SK-N-MC (cell line): ENCODE data around the gene NHSL1.

Experiments
- DNase-seq: peaks from one replicate; pipeline ENCODE4 v3.0.0-alpha.2; 2011; ENCODE audit warnings: low read depth, low spot score
- H3K27ac ChIP-seq: fragments of 200-600 bp; sonication (generic); 2 replicates; pipeline ENCODE4 v1.5.1; 2016; ENCODE audit warnings: mixed run types
- H3K36me3 ChIP-seq: fragments of 200-600 bp; sonication (generic); 2 replicates; pipeline ENCODE4 v1.6.1; 2017; ENCODE audit warnings: antibody characterized with exemption, low read length, mixed read lengths; ENCODE audit not compliant: insufficient read depth
- H3K4me3 ChIP-seq: fragments of 200-600 bp; sonication (generic); 2 replicates; pipeline ENCODE4 v1.5.1; 2016
- H3K9ac ChIP-seq: fragments of 200-600 bp; sonication (generic); 2 replicates; pipeline ENCODE4 v1.8.0; 2017; ENCODE audit warnings: mixed run types, mixed read lengths; ENCODE audit not compliant: insufficient read length
- H3K9me3 ChIP-seq: fragments of 200-600 bp; sonication (generic); 2 replicates; pipeline ENCODE4 v1.6.1; 2017; ENCODE audit warnings: low read depth, mild to moderate bottlenecking, antibody characterized with exemption, low read length, moderate library complexity, mixed read lengths
- EZH2 ChIP-seq: fragments of 200-600 bp; sonication (generic); IDR thresholded peaks from one replicate; pipeline ENCODE4 v1.6.1; 2017; ENCODE audit warnings: antibody characterized with exemption
- FOXP2 ChIP-seq: optimal IDR thresholded peaks from 2 replicates; pipeline ENCODE3; 2011; ENCODE audit warnings: mild to moderate bottlenecking, moderate library complexity; ENCODE audit not compliant: insufficient read depth; ENCODE audit errors: extremely low read length, control extremely low read depth
- POLR2AphosphoS5 ChIP-seq: IDR thresholded peaks from 2 replicates; pipeline ENCODE4 v1.6.1; 2012; ENCODE audit warnings: mild to moderate bottlenecking, low read depth, low read length, borderline replicate concordance

NHSL1 gene

GRCh38 chr6:138377042-138377441 is 122.3 kb downstream of the NHSL1 start:
- H3K9ac ChIP-seq, result no peak overlapping the region
- no peak for DNase-seq
- no peaks in the 10 kb centered on the region for H3K9me3 ChIP-seq
- TF ChIP-seq FOXP2 (no peak), POLR2AphosphoS5 (no peak), EZH2 (no peak)
- no peak overlapping the region for H3K4me3 ChIP-seq
- H3K36me3 ChIP-seq, result no peaks in the 10 kb centered on the region
- H3K27ac ChIP-seq, result no peak overlapping the region

- no peaks in the 10 kb centered on the region for H3K9me3 ChIP-seq
- DNase-seq, result no peak
- H3K36me3 ChIP-seq, result no peaks in the 10 kb centered on the region
- TF ChIP-seq EZH2 (no peak), FOXP2 (no peak), POLR2AphosphoS5 (no peak)
- no peak overlapping the region for H3K9ac ChIP-seq
- H3K4me3 ChIP-seq, result no peak overlapping the region
- no peak overlapping the region for H3K27ac ChIP-seq
These were observed 124.5 kb downstream of the NHSL1 start for GRCh38 chr6:138374815-138375214.

GRCh38 chr6:138374230-138374629 is 125.1 kb downstream of the NHSL1 start:
- Histone ChIP-seq H3K4me3 (no peak overlapping the region), H3K36me3 (no peaks in the 10 kb centered on the region), H3K9ac (no peak overlapping the region), H3K27ac (no peak overlapping the region), H3K9me3 (no peaks in the 10 kb centered on the region)
- TF ChIP-seq POLR2AphosphoS5 (no peak), FOXP2 (no peak), EZH2 (no peak)
- no peak for DNase-seq

GRCh38 chr6:138372711-138373463 is 126.4 kb downstream of the NHSL1 start:
- TF ChIP-seq EZH2, result no peak
- TF ChIP-seq POLR2AphosphoS5, result no peak
- TF ChIP-seq FOXP2, result no peak
- Histone ChIP-seq H3K36me3 (no peaks in the 10 kb centered on the region), H3K9ac (no peak overlapping the region), H3K4me3 (no peak overlapping the region), H3K27ac (peak overlapping the region; percentile 12; the same call in 1 of the 2 replicates), H3K9me3 (no peaks in the 10 kb centered on the region)
- no peak for DNase-seq
